H1 (cell line): ENCODE measurements around the gene VAV2. TPM values are rescaled to one million over a fixed set of nuclear protein-coding genes. Genes with fewer than 3 reads are reported as not detected.

Experiments
- CTCF ChIA-PET: fragments of 300-600 bp; sonication (Branson Sonifier 250); formaldehyde crosslinking; loops from one replicate; lab custom pipeline; 2021; ENCODE audit not compliant: partially characterized antibody; lab: Charles Lee
- POLR2A ChIA-PET: fragments of 300-600 bp; sonication (Branson Sonifier 250); formaldehyde crosslinking; loops from one replicate; lab custom pipeline; 2021; ENCODE audit warnings: inconsistent platforms; ENCODE audit not compliant: partially characterized antibody; lab: Charles Lee
- DNase-seq, 2 experiments: peaks; one replicate each; pipeline versions ENCODE4 v3.0.0 to v3.0.0-alpha.2; 2010 to 2022; ENCODE audit warnings: low spot score in 2 of 2, low read depth in 1 of 2, mixed read lengths in 1 of 2
- FAIRE-seq: peaks from 2 replicates; lab custom pipeline; 2011; peaks lifted over from hg19 to GRCh38; lab: Jason Lieb, UNC
- H2AFZ ChIP-seq: 2 replicates; pipeline ENCODE4 v1.8.1; 2012; ENCODE audit warnings: low read length, inconsistent platforms
- H2AK5ac ChIP-seq: 2 replicates; pipeline ENCODE4 v1.6.1; 2013; ENCODE audit warnings: low read depth, low read length
- H2BK120ac ChIP-seq: replicated peaks from 2 replicates; pipeline ENCODE3; 2013; ENCODE audit warnings: low read depth, low read length, inconsistent platforms
- H2BK12ac ChIP-seq: 2 replicates; pipeline ENCODE4 v1.6.1; 2013; ENCODE audit warnings: low read depth, low read length
- H2BK15ac ChIP-seq: 2 replicates; pipeline ENCODE4 v1.6.1; 2013; ENCODE audit warnings: low read length
- H2BK20ac ChIP-seq: 2 replicates; pipeline ENCODE4 v1.6.1; 2013; ENCODE audit warnings: low read length
- H2BK5ac ChIP-seq: 2 replicates; pipeline ENCODE4 v1.6.1; 2013; ENCODE audit warnings: low read depth, low read length
- H3K14ac ChIP-seq: 2 replicates; pipeline ENCODE4 v1.6.1; 2013; ENCODE audit warnings: inconsistent platforms; ENCODE audit not compliant: insufficient read length
- H3K18ac ChIP-seq: 2 replicates; pipeline ENCODE4 v1.6.1; 2013; ENCODE audit warnings: low read length; ENCODE audit errors: extremely low read depth
- H3K23ac ChIP-seq: 2 replicates; pipeline ENCODE4 v1.6.1; 2013; ENCODE audit warnings: inconsistent platforms; ENCODE audit not compliant: insufficient read length
- H3K23me2 ChIP-seq: 2 replicates; pipeline ENCODE4 v1.6.1; 2013; ENCODE audit warnings: low read depth, low read length
- H3K27ac ChIP-seq: 2 replicates; pipeline ENCODE4 v1.6.1; 2011; ENCODE audit warnings: low read depth, low read length, inconsistent platforms
- H3K27me3 ChIP-seq, 4 experiments: replicated peaks in 1 of 4; 1 replicate in 1 of 4; 2 replicates in 3 of 4; pipeline versions ENCODE4 v1.6.1 to v1.8.1; 2011 to 2013; ENCODE audit warnings: low read length in 3 of 4, mild to moderate bottlenecking in 3 of 4, inconsistent platforms in 2 of 4, mixed read lengths in 2 of 4, moderate library complexity in 1 of 4; ENCODE audit not compliant: control insufficient read depth in 3 of 4, insufficient read depth in 3 of 4; ENCODE audit errors: extremely low read depth in 1 of 4
- H3K36me3 ChIP-seq, 4 experiments: 2 replicates each; pipeline versions ENCODE4 v1.6.1 to v1.8.1; 2011 to 2013; ENCODE audit warnings: mild to moderate bottlenecking in 4 of 4, low read length in 3 of 4, moderate library complexity in 2 of 4, control low read depth in 1 of 4, inconsistent platforms in 1 of 4; ENCODE audit not compliant: insufficient read depth in 4 of 4, control insufficient read depth in 2 of 4
- H3K4ac ChIP-seq: replicated peaks from 2 replicates; pipeline ENCODE3; 2013; ENCODE audit warnings: low read length, low read depth, mixed read lengths, inconsistent platforms; ENCODE audit not compliant: insufficient read length
- H3K4me1 ChIP-seq, 4 experiments: replicated peaks in 1 of 4; 1 replicate in 1 of 4; 2 replicates in 3 of 4; pipeline versions ENCODE4 v1.6.1 to v1.8.1; 2011 to 2013; ENCODE audit warnings: low read length in 3 of 4, inconsistent platforms in 2 of 4, mixed read lengths in 1 of 4; ENCODE audit not compliant: insufficient read depth in 4 of 4, control insufficient read depth in 3 of 4
- H3K4me2 ChIP-seq, 2 experiments: 2 replicates each; pipeline versions ENCODE4 v1.6.1 to v1.8.1; 2011 to 2013; ENCODE audit warnings: low read depth in 2 of 2, low read length in 2 of 2, control low read depth in 1 of 2, inconsistent platforms in 1 of 2, mild to moderate bottlenecking in 1 of 2; ENCODE audit not compliant: insufficient read depth in 1 of 2
- H3K4me3 ChIP-seq, 4 experiments: fragments of 200-600, 300-600 bp in 1 of 4; sonication (generic), shearing (Covaris generic), sonication (Bioruptor Twin) in 1 of 4; 2 replicates each; pipeline versions ENCODE4 v1.5.1 to v1.8.1; 2011 to 2016; ENCODE audit warnings: low read length in 4 of 4, low read depth in 3 of 4, control low read depth in 2 of 4, inconsistent platforms in 2 of 4, mild to moderate bottlenecking in 2 of 4, mixed read lengths in 1 of 4, moderate library complexity in 1 of 4; ENCODE audit not compliant: insufficient read depth in 2 of 4; ENCODE audit errors: extremely low read depth in 1 of 4
- H3K56ac ChIP-seq: replicated peaks from 2 replicates; pipeline ENCODE3; 2013; ENCODE audit warnings: low read depth, mild to moderate bottlenecking, mixed read lengths, low read length, inconsistent platforms; ENCODE audit not compliant: insufficient read length
- H3K79me1 ChIP-seq: 2 replicates; pipeline ENCODE4 v1.6.1; 2013; ENCODE audit warnings: low read depth, low read length, control low read depth
- H3K79me2 ChIP-seq, 2 experiments: 2 replicates each; pipeline versions ENCODE4 v1.6.1 to v1.8.1; 2012 to 2013; ENCODE audit warnings: low read length in 2 of 2, mild to moderate bottlenecking in 2 of 2, inconsistent platforms in 1 of 2; ENCODE audit not compliant: insufficient read depth in 2 of 2, control insufficient read depth in 1 of 2
- H3K9ac ChIP-seq, 4 experiments: replicated peaks in 1 of 4; 1 replicate in 1 of 4; 2 replicates in 3 of 4; pipeline versions ENCODE4 v1.6.1 to v1.8.1; 2011 to 2013; ENCODE audit warnings: low read depth in 3 of 4, low read length in 3 of 4, control low read depth in 2 of 4, mild to moderate bottlenecking in 2 of 4, moderate library complexity in 2 of 4, inconsistent platforms in 1 of 4; ENCODE audit errors: extremely low read depth in 1 of 4
- H3K9me3 ChIP-seq, 2 experiments: 2 replicates each; pipeline versions ENCODE4 v1.6.1 to v1.8.1; 2012 to 2013; ENCODE audit warnings: mild to moderate bottlenecking in 2 of 2, moderate library complexity in 2 of 2, control low read depth in 1 of 2, inconsistent platforms in 1 of 2, low read depth in 1 of 2, low read length in 1 of 2, mixed read lengths in 1 of 2; ENCODE audit not compliant: insufficient read depth in 2 of 2
- H4K20me1 ChIP-seq, 2 experiments: replicated peaks in 1 of 2; 2 replicates each; pipeline versions ENCODE3 to v1.8.1; 2011 to 2013; ENCODE audit warnings: inconsistent platforms in 2 of 2, low read length in 2 of 2, mild to moderate bottlenecking in 1 of 2; ENCODE audit not compliant: insufficient read depth in 2 of 2, control insufficient read depth in 1 of 2
- H4K5ac ChIP-seq: 2 replicates; pipeline ENCODE4 v1.6.1; 2013; ENCODE audit warnings: low read length, low read depth, mixed read lengths, inconsistent platforms; ENCODE audit not compliant: insufficient read length
- H4K8ac ChIP-seq: 2 replicates; pipeline ENCODE4 v1.8.0; 2013; ENCODE audit warnings: mild to moderate bottlenecking, moderate library complexity, low read length, inconsistent platforms; ENCODE audit not compliant: insufficient read depth; ENCODE audit errors: extremely low read depth
- H4K91ac ChIP-seq: replicated peaks from 2 replicates; pipeline ENCODE3; 2013; ENCODE audit warnings: low read length, mixed read lengths, inconsistent platforms; ENCODE audit not compliant: insufficient read length
- ATF2 ChIP-seq: IDR thresholded peaks from 2 replicates; pipeline ENCODE4 v1.6.1; 2012; ENCODE audit warnings: low read length, inconsistent platforms
- BACH1 ChIP-seq: IDR thresholded peaks from 2 replicates; pipeline ENCODE4 v1.6.1; 2012; ENCODE audit warnings: low read length, improper control_type of control experiment
- BCL11A ChIP-seq, 2 experiments: IDR thresholded peaks; one replicate each; pipeline ENCODE4 v1.6.1; 2011; ENCODE audit warnings: low read depth in 2 of 2, low read length in 2 of 2, mild to moderate bottlenecking in 2 of 2
- CBX5 ChIP-seq: fragments of 300-800, 300-1000 bp; sonication (generic); IDR thresholded peaks from 2 replicates; pipeline ENCODE4 v1.7.1; 2016; ENCODE audit warnings: antibody characterized with exemption, low read length, low read depth
- E2F6 ChIP-seq: IDR thresholded peaks from 2 replicates; pipeline ENCODE4 v1.6.1; 2012; ENCODE audit warnings: inconsistent platforms
- EZH2 ChIP-seq: fragments of 200-600 bp; sonication (generic); IDR thresholded peaks from 2 replicates; pipeline ENCODE4 v1.7.1; 2012; ENCODE audit warnings: low read depth, mild to moderate bottlenecking, moderate library complexity, low read length, inconsistent platforms; ENCODE audit not compliant: severe bottlenecking
- RNF2 ChIP-seq: fragments of 200-900, 300-1000 bp; sonication (generic); IDR thresholded peaks from 2 replicates; pipeline ENCODE4 v1.7.1; 2016; ENCODE audit warnings: borderline replicate concordance, low read depth, mild to moderate bottlenecking, antibody characterized with exemption, low read length; ENCODE audit not compliant: poor library complexity, severe bottlenecking; ENCODE audit errors: missing control alignments
- SIRT6 ChIP-seq: IDR thresholded peaks from one replicate; pipeline ENCODE4 v1.7.1; 2012; ENCODE audit warnings: low read length, inconsistent platforms
- SRF ChIP-seq: IDR thresholded peaks from 2 replicates; pipeline ENCODE4 v1.6.1; 2011; ENCODE audit warnings: mild to moderate bottlenecking, low read depth, low read length, moderate library complexity
- WGBS, 2 experiments: shearing (Covaris generic) in 1 of 2; methylation state at CpG; one replicate each; pipeline versions ENCODE4 v1.1.6 to v1.1.7; 2013 to 2015; ENCODE audit warnings: low lambda C conversion rate in 2 of 2, mixed read lengths in 2 of 2, inconsistent platforms in 1 of 2, low coverage in 1 of 2, missing lambda C conversion rate in 1 of 2; ENCODE audit not compliant: insufficient replicate concordance in 2 of 2, insufficient coverage in 1 of 2, insufficient read length in 1 of 2; ENCODE audit errors: extremely low coverage in 1 of 2, missing lambda C conversion rate in 1 of 2; 5-methylcytosine and 5-hydroxymethylcytosine counted together
- polyA plus RNA-seq, 7 experiments: library from polyadenylated mRNA; depleted of rRNA in 3 of 7; stranded (reverse) in 5 of 7; unstranded in 2 of 7; fragments of >200 nt in 5 of 7; fragments of 200-250 nt in 2 of 7; gene quantifications; 1 replicate in 5 of 7; 2 replicates in 1 of 7; 4 replicates in 1 of 7; pipeline versions ENCODE4 v1.2.1 to v1.2.3, GENCODE V29; 2011 to 2013; ENCODE audit warnings: missing spikeins in 2 of 7, mixed read lengths in 2 of 7
- total RNA-seq: library from RNA; stranded (reverse); fragmentation: NEBNext Ultra II Directional; extraction: Animal tissue kit (Norgen Biotek cat#: 25700); gene quantifications from 2 replicates; pipeline ENCODE4 v1.2.1, GENCODE V29; 2021

Gene VAV2
- total and polyA plus RNA-seq, 2 of the 8 experiments (the other 6 are each of a cell fraction or from before 2014, with no cell fraction given) = 13.6 to 37.6 TPM

- Histone ChIP-seq H3K4me1 (peaks cover 0 to 6% (median 2%) of the 10 kb centered on the region in 4 experiments; a peak in 3 of 7 replicates), H3K4me2 (no peak overlapping the region), H4K20me1 (peaks cover 4 to 28% of the 10 kb centered on the region in 2 experiments), H3K9ac (no peak overlapping the region), H3K27me3 (no peaks in the 10 kb centered on the region), H2BK12ac (no peak overlapping the region), H3K27ac (no peak overlapping the region), H3K18ac (no peak overlapping the region), H2BK5ac (no peak overlapping the region), H3K79me1 (peaks cover 14% of the 10 kb centered on the region), H3K56ac (no peak overlapping the region), H3K79me2 (peaks cover 0 to 57% of the 10 kb centered on the region in 2 experiments; a peak in 2 of 4 replicates), H3K14ac (no peak overlapping the region), H3K4me3 (no peak overlapping the region), H3K23me2 (no peaks in the 10 kb centered on the region), H4K8ac (no peak overlapping the region), H2BK15ac (no peak overlapping the region), H4K5ac (no peak overlapping the region), H3K23ac (no peak overlapping the region), H4K91ac (no peak overlapping the region), H2BK120ac (no peak overlapping the region), H3K4ac (no peak overlapping the region), H3K36me3 (peaks cover 0 to under 1% (median 0%) of the 10 kb centered on the region in 4 experiments; a peak in 2 of 8 replicates), H2BK20ac (no peak overlapping the region), H2AK5ac (no peak overlapping the region), H2AFZ (no peak overlapping the region), H3K9me3 (no peaks in the 10 kb centered on the region)
- DNase-seq = no peak
- no peak for FAIRE-seq
- ChIA-PET CTCF (interaction anchor here (1.3 to 1.4 kb wide), 2 partner anchors 13 to 52 kb away, joined by 3 to 5 read pairs; no protein-coding TSS in a partner anchor), POLR2A (interaction anchor here (2.0 kb wide), 1 partner anchor 13 kb away, joined by 6 read pairs; no protein-coding TSS in a partner anchor)
- WGBS, 2 experiments = 94% methylated on average over 27 of the region's 27 CpGs; no CpG with 5 or more reads in 1 of the 2 experiments
- TF ChIP-seq BACH1 (no peak), ATF2 (no peak), SIRT6 (no peak), E2F6 (no peak), BCL11A (IDR thresholded peaks at IDR 0.05; ENCODE audit: low read depth in 2 of 2, low read length in 2 of 2) (no peak), CBX5 (no peak), RNF2 (no peak), EZH2 (no peak), SRF (no peak)
These were observed 49.7 kb downstream of the VAV2 start for GRCh38 chr9:133942206-133942975.
